ENCODE measurements around the gene CYP26B1.

The CYP26B1 gene

GRCh38 chr2:72181616-72182015 lies 34.0 kb upstream of the CYP26B1 start:
- DNase-seq (ENCODE audit: low spot score), result no peak
- no peak for TF ChIP-seq CTCF (IDR thresholded peaks at IDR 0.05; ENCODE audit: extremely low read depth, missing control alignments)

- DNase-seq (ENCODE audit: low spot score), result no peak
Observed at GRCh38 chr2:72180351-72180750, 32.7 kb upstream of the CYP26B1 start.

GRCh38 chr2:72178551-72178950 lies 30.9 kb upstream of the CYP26B1 start:
- no peak for DNase-seq (ENCODE audit: low spot score)
- no peak for TF ChIP-seq CTCF (IDR thresholded peaks at IDR 0.05; ENCODE audit: extremely low read depth, missing control alignments)

More at GRCh38 chr2:72180351-72180750, 32.7 kb upstream of the CYP26B1 start:
- no peak for TF ChIP-seq CTCF (IDR thresholded peaks at IDR 0.05; ENCODE audit: extremely low read depth, missing control alignments)

GRCh38 chr2:72176281-72176680 lies 28.6 kb upstream of the CYP26B1 start:
- DNase-seq (ENCODE audit: low spot score), result no peak
- TF ChIP-seq CTCF (IDR thresholded peaks at IDR 0.05; ENCODE audit: extremely low read depth, missing control alignments), result no peak

GRCh38 chr2:72175636-72176035 lies 28.0 kb upstream of the CYP26B1 start:
- DNase-seq (ENCODE audit: low spot score), result no peak
- no peak for TF ChIP-seq CTCF (IDR thresholded peaks at IDR 0.05; ENCODE audit: extremely low read depth, missing control alignments)

- no peak for DNase-seq (ENCODE audit: low spot score)
- TF ChIP-seq CTCF (IDR thresholded peaks at IDR 0.05; ENCODE audit: extremely low read depth, missing control alignments), result no peak
Observed at GRCh38 chr2:72173640-72174321, 26.1 kb upstream of the CYP26B1 start.

GRCh38 chr2:72172478-72172877 lies 24.8 kb upstream of the CYP26B1 start:
- no peak for DNase-seq (ENCODE audit: low spot score)
- TF ChIP-seq CTCF (IDR thresholded peaks at IDR 0.05; ENCODE audit: extremely low read depth, missing control alignments), result no peak

All from GM20000 (cell line).